ENCODE measurements around the gene SEMA6A. TPM values are rescaled to one million over a fixed set of nuclear protein-coding genes. Genes with fewer than 3 reads are reported as not detected.

SEMA6A gene
- polyA plus RNA-seq, 1 of the 3 experiments (the other 2 are of a cell fraction): 0.18 TPM

- peak; percentile 46 for DNase-seq
- no peak overlapping the region for H3K4me3 ChIP-seq (ENCODE audit: low read depth in 2 of 2, low read length in 1 of 2)
- H3K9me3 ChIP-seq: no peaks in the 10 kb centered on the region
- H4K20me1 ChIP-seq (ENCODE audit: insufficient read depth): no peaks in the 10 kb centered on the region
- no peaks in the 10 kb centered on the region for H3K27me3 ChIP-seq (ENCODE audit: insufficient read depth)
- peaks cover 0 to 3% of the 10 kb centered on the region in 2 experiments for H3K36me3 ChIP-seq (replicated peaks in 1 of 2; ENCODE audit: control insufficient read depth in 1 of 2, insufficient read depth in 2 of 2, low read length in 1 of 2)
- WGBS (ENCODE audit: low lambda C conversion rate): 56% methylated on average over 3 of the region's 3 CpGs
- no peak overlapping the region for H3K9ac ChIP-seq
- POLR2A ChIA-PET: interaction anchor here (1.6 kb wide), 1 partner anchor 50 kb away, joined by 5 read pairs; no protein-coding TSS in a partner anchor
- CTCF ChIA-PET: interaction anchor here (1.0 to 2.2 kb wide), 4 partner anchors 17 to 355 kb away, joined by 3 to 6 read pairs (median 4); no protein-coding TSS in a partner anchor
- no peaks in the 10 kb centered on the region for H3F3A ChIP-seq (replicated peaks; ENCODE audit: insufficient read depth)
- no peak overlapping the region; the same call in 1 of the 2 replicates for H3K4me2 ChIP-seq
- TF ChIP-seq EP300 (IDR thresholded peaks at IDR 0.05; ENCODE audit: borderline replicate concordance in 1 of 2, low read depth in 1 of 2, low read length in 1 of 2) (peak in 1 of 2 experiments; percentile 70; a peak in 2 of 4 replicates), FOXM1 (IDR thresholded peaks at IDR 0.05; ENCODE audit: low read depth) (no peak), YY1 (IDR thresholded peaks at IDR 0.05; ENCODE audit: low read depth) (no peak), MAX (IDR thresholded peaks at IDR 0.05; ENCODE audit: low read depth) (no peak), ZBTB33 (IDR thresholded peaks at IDR 0.05; ENCODE audit: borderline replicate concordance, low read depth) (no peak), USF1 (IDR thresholded peaks at IDR 0.05; ENCODE audit: borderline replicate concordance, low read depth) (no peak), RXRA (IDR thresholded peaks at IDR 0.05; ENCODE audit: borderline replicate concordance, low read depth) (no peak), CHD2 (IDR thresholded peaks at IDR 0.05; ENCODE audit: low read length, partially characterized antibody) (no peak), RCOR1 (IDR thresholded peaks at IDR 0.05; ENCODE audit: low read length) (peak; percentile 59; the same call in 1 of the 2 replicates), USF2 (IDR thresholded peaks at IDR 0.05; ENCODE audit: borderline replicate concordance, low read depth, low read length) (no peak), TCF12 (IDR thresholded peaks at IDR 0.05) (no peak), CTCF (IDR thresholded peaks at IDR 0.05) (no peak), RAD21 (IDR thresholded peaks at IDR 0.05; ENCODE audit: low read length) (peak; percentile 1; the same call in 1 of the 2 replicates), MEF2A (IDR thresholded peaks at IDR 0.05; ENCODE audit: borderline replicate concordance, low read depth) (no peak), FOXJ3 (CRISPR knock-in tag; IDR thresholded peaks at IDR 0.05) (0 out of 2 replicates have a peak, but pooled peaks have one; percentile 30), GATA2 (CRISPR knock-in tag; IDR thresholded peaks at IDR 0.05) (peak; percentile 86)
- no peaks in the 10 kb centered on the region for H3K79me2 ChIP-seq (ENCODE audit: insufficient read depth)
- no peaks in the 10 kb centered on the region for H3K9me2 ChIP-seq
- H3K27ac ChIP-seq (ENCODE audit: low read depth in 2 of 2, low read length in 1 of 2): peak overlapping the region in 1 of 2 experiments; percentile 78; a peak in 2 of 4 replicates
- peaks cover 15 to 31% of the 10 kb centered on the region in 2 experiments for H3K4me1 ChIP-seq (ENCODE audit: control insufficient read depth in 1 of 2, insufficient read depth in 2 of 2, low read depth in 1 of 2, low read length in 1 of 2)
- H2AFZ ChIP-seq (ENCODE audit: low read depth): no peak overlapping the region
Observed at GRCh38 chr5:116492776-116493175, 81.8 kb downstream of the SEMA6A start.
